ENCODE measurements around the gene INHBC.

DNA sequence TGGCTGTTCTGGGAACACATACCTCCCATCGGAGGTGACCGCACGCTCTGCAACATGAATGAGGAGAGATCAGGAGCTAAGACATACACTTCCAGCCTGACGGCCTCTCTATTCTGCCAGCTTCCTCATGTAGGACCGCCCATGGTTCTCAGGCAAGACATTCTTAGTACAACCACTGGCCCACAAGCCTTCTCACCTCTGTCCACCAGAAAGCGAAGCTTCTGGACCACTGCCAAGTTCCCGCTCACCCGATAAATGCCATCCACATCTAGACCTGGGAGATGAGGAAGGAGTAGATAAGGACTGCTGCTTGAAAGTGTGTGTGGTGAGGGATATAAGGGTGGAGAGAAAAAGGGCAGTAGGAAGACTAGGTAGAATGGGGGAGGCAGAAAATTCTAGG, 39.8 kb downstream of the INHBC start:
- TF ChIP-seq POLR2A (IDR thresholded peaks at IDR 0.05) = no peak
- TF ChIP-seq, protein P1, sequence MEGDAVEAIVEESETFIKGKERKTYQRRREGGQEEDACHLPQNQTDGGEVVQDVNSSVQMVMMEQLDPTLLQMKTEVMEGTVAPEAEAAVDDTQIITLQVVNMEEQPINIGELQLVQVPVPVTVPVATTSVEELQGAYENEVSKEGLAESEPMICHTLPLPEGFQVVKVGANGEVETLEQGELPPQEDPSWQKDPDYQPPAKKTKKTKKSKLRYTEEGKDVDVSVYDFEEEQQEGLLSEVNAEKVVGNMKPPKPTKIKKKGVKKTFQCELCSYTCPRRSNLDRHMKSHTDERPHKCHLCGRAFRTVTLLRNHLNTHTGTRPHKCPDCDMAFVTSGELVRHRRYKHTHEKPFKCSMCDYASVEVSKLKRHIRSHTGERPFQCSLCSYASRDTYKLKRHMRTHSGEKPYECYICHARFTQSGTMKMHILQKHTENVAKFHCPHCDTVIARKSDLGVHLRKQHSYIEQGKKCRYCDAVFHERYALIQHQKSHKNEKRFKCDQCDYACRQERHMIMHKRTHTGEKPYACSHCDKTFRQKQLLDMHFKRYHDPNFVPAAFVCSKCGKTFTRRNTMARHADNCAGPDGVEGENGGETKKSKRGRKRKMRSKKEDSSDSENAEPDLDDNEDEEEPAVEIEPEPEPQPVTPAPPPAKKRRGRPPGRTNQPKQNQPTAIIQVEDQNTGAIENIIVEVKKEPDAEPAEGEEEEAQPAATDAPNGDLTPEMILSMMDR (IDR thresholded peaks at IDR 0.05) = no peak

All from uterus (tissue), 2 donors.